ENCODE measurements around the gene PTPRT.
"Not testable (repeated sequence)": the region's sequence is repeated elsewhere in the genome, so short reads cannot be mapped to it uniquely, and the experiment has no call there.

The PTPRT gene

DNA sequence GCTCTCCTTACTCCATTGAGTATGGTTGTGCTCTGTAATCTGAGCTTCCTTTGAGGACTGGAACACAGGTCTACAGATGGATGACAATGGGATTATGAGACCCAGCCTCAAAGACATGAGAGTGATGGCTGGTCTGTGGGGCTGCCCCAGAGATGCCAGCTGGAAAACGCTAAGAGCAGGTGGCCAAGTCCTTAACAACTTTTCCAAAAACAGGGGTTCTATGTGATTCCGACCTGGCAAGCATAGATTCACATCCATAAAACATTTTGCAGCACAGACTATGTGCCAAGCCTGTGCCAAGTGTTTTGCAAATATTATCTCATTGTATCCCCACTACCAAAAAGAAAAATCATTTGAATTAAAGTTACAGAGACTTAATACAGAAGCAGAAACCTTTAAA lies 270.4 kb downstream of the PTPRT start:
- DNase-seq (ENCODE audit: low read depth in 2 of 3, low spot score in 2 of 3): no peak

DNA sequence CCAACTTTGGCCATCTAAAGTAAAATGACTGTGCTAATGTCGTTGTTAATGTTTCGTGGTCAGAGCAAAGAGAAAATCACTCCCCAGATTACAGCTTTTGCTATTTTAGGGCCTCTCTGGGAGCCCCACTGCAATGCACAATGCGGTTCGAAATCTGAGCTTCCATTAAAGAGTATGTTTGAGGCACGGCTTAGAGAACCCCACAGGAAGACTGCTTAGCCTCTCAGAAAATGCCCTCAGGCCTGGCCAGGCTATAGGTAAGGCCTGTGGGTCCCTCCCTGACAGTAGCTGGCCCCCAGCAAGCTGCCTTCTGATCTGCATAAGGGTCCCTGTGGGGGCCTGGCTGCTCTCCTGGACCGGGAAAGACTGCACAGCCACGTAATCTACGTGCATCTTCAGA lies 274.6 kb downstream of the PTPRT start:
- DNase-seq (ENCODE audit: low read depth in 2 of 3, low spot score in 2 of 3): no peak

DNA sequence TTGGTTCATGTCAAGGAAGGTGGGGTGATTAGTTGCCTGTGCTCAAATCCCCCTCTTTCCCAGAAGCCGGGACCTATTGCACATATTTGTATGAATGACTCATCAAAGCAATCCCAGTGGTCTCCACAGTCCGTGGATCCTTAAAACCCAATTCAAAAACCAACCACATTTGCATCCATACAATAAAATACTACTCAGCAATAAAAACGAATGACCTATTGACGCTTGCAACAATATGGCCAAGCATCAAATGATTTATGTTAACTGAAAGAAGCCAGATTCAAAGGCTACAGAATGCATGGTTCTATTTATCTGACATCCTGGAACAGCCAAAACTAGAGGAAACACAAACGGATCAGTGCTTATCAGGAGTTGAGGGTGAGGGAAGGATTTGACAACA lies 275.4 kb downstream of the PTPRT start:
- no peak for DNase-seq (ENCODE audit: low read depth in 2 of 3, low spot score in 2 of 3)

GRCh38 chr20:42910808-42911207 lies 278.9 kb downstream of the PTPRT start:
- DNase-seq (ENCODE audit: low read depth in 2 of 3, low spot score in 2 of 3): not testable (repeated sequence)

- no peak for DNase-seq (ENCODE audit: low read depth in 2 of 3, low spot score in 2 of 3)
These were observed 282.0 kb downstream of the PTPRT start for GRCh38 chr20:42907730-42908129.

- no peak for DNase-seq (ENCODE audit: low read depth in 2 of 3, low spot score in 2 of 3)
These were observed 283.6 kb downstream of the PTPRT start for GRCh38 chr20:42906120-42906519.

DNA sequence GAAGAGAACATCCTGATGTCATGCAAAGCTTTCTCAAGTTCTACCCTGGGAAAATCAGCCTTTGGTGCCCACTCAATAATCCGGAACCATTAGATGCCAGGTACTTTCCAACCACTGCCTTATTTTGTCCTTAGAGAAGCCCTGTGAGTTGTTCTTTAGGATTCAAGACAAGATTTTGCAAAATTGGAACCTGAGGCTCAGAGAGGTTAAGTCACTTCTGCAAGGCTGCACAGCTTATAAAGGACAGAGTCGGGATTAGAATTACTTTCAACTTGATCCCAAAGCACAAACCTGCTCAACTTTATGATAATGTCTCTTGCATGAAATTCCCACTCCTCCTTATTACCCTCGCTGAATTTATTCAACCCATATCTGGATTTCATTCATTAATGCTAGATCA lies 287.2 kb downstream of the PTPRT start:
- no peak for DNase-seq (ENCODE audit: low read depth in 2 of 3, low spot score in 2 of 3)

DNA sequence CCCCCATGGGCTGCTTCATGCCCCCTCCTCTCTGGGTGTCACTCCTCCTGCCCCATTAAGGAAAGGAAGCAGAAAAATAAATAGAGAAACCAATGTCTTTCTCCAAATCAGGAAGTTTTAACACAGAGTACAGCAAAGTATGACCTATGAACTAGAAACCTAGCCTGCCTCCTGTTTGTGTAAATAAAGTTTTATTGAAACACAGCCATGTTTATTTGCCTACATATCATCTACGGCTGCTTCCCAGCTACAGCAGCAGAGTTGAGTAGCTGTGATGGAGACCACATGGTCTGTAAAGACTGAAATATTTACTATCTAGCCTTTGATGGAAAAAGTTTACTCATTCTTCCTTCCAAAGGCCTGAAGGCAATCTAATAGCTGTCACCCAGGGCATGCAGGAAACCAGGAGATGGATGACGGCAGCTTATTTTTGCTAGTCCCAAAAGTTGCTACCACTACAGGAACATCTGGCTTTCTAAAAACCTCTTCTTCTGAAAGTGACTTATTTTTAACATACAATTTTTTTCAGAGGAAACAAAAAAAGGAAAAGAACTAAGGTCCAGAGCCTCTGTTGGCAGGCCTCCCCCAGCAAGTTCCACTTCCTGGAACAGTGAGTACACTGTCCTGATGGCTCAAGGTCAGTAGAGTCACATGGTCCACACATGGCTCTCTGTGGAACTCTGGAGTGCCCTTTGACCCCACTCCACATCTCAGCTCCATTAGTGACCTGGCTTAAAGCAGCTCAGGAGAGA lies 287.8 kb downstream of the PTPRT start:
- DNase-seq (ENCODE audit: low read depth in 2 of 3, low spot score in 2 of 3): no peak

DNA sequence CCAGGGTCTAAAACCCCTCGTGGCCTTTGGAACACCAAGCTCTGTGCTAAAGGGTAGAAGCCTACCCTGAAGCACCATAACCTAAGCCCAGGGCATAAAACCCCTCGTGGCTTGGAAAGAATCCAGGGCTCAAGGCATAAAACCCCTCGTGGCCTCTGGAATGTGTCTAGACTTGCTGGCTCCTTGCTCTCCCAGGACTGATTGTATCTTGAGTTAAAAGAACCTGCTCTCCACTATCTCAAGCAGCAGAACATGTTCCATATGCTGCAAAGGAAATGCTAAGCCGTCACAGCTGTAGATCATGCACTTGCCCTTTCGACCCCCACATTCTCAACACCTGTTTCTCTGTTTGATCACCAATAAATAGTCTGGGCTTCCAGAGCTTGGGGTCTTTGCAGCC lies 288.9 kb downstream of the PTPRT start:
- DNase-seq (ENCODE audit: low read depth in 2 of 3, low spot score in 2 of 3): not testable (repeated sequence)

GRCh38 chr20:42895020-42895419 lies 294.7 kb downstream of the PTPRT start:
- no peak for DNase-seq (ENCODE audit: low read depth in 2 of 3, low spot score in 2 of 3)

- DNase-seq (ENCODE audit: low read depth in 2 of 3, low spot score in 2 of 3): no peak
These were observed 295.2 kb downstream of the PTPRT start for GRCh38 chr20:42894483-42894882.

- no peak for DNase-seq (ENCODE audit: low read depth in 2 of 3, low spot score in 2 of 3)
These were observed 300.2 kb downstream of the PTPRT start for GRCh38 chr20:42889517-42889916.

DNA sequence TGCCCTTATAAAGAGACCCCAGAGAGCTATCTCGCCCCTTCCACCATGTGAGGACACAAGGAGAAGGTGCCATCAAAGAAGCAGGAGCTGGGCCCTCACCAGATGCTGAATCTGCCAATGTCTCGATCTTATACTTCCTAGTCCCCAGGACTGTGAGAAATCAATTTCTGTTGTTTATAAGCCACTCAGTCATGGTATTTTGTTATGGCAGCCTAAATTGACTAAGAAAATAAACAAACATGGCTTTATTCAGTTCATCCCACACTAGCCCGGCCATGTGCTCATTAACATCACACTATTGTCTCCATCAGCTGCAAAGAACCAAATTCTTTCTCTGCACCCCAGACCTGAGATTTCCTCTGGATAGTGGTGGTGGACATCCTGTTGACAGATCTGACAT lies 302.4 kb downstream of the PTPRT start:
- no peak for DNase-seq (ENCODE audit: low read depth in 2 of 3, low spot score in 2 of 3)

DNA sequence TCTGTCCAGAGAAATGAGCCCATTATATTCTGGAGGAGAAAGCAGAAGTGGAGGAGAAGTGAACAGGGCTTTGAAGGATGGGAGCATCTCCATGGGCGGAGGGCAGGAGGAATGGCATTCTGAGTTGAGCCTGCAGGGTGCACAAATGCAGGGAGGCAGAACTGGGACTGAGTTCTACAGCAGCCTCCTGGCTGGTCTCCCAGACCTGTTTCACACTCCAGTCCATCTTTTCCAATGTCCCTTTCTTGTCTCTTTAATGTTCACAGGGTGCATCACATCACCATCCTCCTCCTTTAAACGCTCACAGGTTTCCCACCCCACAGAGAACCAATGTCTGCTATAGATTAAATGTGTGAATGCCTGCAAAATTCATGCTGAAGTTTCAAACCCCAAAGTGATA lies 302.9 kb downstream of the PTPRT start:
- DNase-seq (ENCODE audit: low read depth in 2 of 3, low spot score in 2 of 3): no peak

DNA sequence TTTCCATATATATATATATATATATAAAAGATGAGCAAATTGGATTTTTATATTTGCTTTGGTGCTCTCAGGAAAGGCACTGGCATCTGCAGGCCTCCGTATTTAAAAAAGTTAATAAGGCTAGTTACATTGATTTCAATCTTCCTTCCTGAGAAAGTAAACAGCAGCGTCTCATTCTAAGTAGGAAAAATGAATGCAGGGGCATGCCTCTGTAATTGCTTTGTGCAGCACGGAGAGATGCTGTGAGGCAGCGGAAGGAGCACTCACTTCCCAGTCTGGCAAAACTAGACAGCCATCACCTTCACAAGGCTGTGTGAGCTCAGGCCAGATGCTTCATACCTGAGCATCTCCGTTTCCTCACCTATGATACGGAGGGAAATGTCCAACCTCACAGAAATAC lies 303.7 kb downstream of the PTPRT start:
- DNase-seq (ENCODE audit: low read depth in 2 of 3, low spot score in 2 of 3): no peak

GRCh38 chr20:42875581-42875980 lies 314.1 kb downstream of the PTPRT start:
- no peak for DNase-seq (ENCODE audit: low read depth in 2 of 3, low spot score in 2 of 3)

DNA sequence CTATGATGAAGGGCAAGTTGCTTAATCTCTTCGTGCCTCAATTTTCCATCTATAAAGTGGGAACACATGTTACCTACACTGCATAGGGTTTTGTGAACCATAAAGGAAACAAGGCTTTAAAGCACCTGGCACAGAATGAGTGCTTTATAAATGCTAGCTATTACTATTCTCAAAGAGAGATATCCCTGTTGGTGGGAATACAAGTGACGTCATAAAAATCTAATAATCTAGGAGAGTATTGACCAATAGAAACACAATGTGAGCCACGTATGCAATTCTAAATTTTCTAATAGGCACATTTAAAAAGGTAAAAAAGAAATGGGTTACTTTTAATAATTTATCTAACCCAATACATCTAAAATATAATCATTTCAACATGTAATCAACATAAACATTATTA lies 316.4 kb downstream of the PTPRT start:
- no peak for DNase-seq (ENCODE audit: low read depth in 2 of 3, low spot score in 2 of 3)

GRCh38 chr20:42864116-42864515 lies 325.6 kb downstream of the PTPRT start:
- DNase-seq (ENCODE audit: low read depth in 2 of 3, low spot score in 2 of 3): no peak

DNA sequence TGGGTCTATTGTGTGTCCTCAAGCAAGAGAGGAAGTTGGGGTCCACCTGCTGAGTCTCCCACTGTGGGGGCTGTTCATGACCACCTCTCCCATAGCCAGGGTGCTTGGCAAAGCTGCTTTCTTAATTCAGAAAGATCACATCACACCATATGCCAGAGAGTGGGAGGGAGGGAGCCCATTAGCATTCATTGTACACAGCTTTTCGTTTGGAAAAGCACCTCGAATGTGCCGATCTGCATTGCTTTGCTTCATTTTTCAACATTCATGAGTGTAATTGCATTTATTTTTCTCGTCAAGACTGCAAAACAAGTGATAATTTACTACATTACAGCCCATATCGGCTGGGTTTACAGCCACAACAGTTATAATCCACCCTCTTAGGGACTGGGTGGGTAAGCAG lies 327.3 kb downstream of the PTPRT start:
- DNase-seq (ENCODE audit: low read depth in 2 of 3, low spot score in 2 of 3): no peak

GRCh38 chr20:42857446-42857845 lies 332.3 kb downstream of the PTPRT start:
- DNase-seq (ENCODE audit: low read depth in 2 of 3, low spot score in 2 of 3): no peak

- DNase-seq (ENCODE audit: low read depth in 2 of 3, low spot score in 2 of 3): no peak
These were observed 333.8 kb downstream of the PTPRT start for GRCh38 chr20:42855896-42856295.

DNA sequence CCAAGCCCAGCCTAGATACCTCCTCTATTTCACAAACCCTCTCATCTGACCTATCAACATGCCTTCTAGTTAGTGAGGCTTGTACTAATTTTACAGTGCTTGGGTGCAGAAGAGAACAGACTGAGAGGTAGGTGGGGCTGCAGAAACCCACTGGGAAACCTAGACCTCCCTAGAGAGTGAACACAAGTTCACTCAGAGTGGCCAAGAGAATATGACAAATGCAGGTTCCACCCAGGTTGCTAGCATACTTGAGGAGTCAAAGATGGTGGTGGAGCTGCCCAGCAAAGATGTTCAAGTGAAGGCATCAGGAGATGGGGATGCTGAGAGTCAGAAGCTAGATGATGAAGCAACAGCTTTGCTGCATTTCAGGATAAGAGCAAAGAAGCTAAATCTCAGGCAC lies 337.0 kb downstream of the PTPRT start:
- no peak for DNase-seq (ENCODE audit: low read depth in 2 of 3, low spot score in 2 of 3)

DNA sequence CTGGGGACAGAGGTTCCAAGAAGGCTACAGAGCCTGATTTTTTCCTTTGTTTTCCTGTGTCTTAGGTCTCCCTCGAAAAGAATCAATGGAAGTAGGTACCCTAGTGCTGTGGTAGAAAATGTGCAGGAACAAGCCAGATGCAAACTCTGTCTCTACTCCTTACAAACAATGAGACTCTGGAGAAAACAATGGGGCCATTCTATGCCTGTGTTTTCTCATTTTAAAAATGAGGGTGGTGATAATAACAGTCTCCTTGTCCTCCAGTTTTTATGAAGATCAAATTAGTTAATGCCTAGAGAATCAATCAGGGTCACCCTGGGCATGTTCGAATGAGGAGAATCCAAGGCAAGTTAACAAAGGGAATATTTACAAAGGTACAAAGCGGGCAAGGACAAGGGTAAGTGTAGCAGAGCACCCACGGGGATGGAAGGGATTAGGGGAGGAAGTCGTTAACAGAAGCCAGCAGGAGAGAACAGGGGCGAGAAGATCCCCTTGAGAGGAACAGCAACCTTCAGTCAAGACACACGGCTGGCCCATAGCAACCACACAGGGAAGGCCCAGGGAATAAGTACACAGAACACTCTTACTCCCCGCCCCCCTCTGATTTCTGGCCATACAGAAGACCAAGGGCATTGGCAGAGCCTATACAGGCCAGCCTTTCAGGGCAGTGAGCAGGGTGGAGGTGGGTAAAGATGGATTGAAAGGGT lies 342.8 kb downstream of the PTPRT start:
- no peak for DNase-seq (ENCODE audit: low read depth in 2 of 3, low spot score in 2 of 3)

All from activated CD8-positive, alpha-beta memory T cell treated with anti-CD3 and anti-CD28 coated beads for 48 hours (primary cell).